LNCAP (cell line): ENCODE results near the gene MTA2.

Source experiments
- CTCF ChIP-seq: fragments of 450-650 bp; IDR thresholded peaks from 2 replicates; pipeline ENCODE4 v1.5.1; 2017; ENCODE audit warnings: mild to moderate bottlenecking

Gene MTA2

GRCh38 chr11:62621027-62621566, 19.4 kb upstream of the MTA2 start:
- no peak for TF ChIP-seq CTCF

- TF ChIP-seq CTCF: no peak
These were observed 13.9 kb upstream of the MTA2 start for GRCh38 chr11:62615521-62615920.

GRCh38 chr11:62614275-62614674, 12.6 kb upstream of the MTA2 start:
- no peak for TF ChIP-seq CTCF

- TF ChIP-seq CTCF: no peak
These were observed 11.7 kb upstream of the MTA2 start for GRCh38 chr11:62613291-62613778.

GRCh38 chr11:62612366-62613290, 11.0 kb upstream of the MTA2 start, which contains the start of the genes EML3 and ROM1:
TSS of gene EML3 (minus strand) at chr11:62612775. CDS start at chr11:62612457, 318 bp downstream.
TSS of gene ROM1 (plus strand) at chr11:62613257. CDS start at chr11:62613282, 25 bp downstream.
- TF ChIP-seq CTCF: peak; percentile 83

GRCh38 chr11:62611705-62612365, 10.2 kb upstream of the MTA2 start:
- TF ChIP-seq CTCF: no peak
